ENCODE data around the gene MACROD2. TPM values are rescaled to one million over a fixed set of nuclear protein-coding genes. Genes with fewer than 3 reads are reported as not detected.

Gene MACROD2
- polyA plus RNA-seq, 4 donors, result 13.0 to 15.9 (median 14.0) TPM

GRCh38 chr20:15214051-15214450 lies 1218.7 kb downstream of the MACROD2 start:
- DNase-seq (ENCODE audit: low read depth in 4 of 4, low spot score in 2 of 4), result no peak

DNA sequence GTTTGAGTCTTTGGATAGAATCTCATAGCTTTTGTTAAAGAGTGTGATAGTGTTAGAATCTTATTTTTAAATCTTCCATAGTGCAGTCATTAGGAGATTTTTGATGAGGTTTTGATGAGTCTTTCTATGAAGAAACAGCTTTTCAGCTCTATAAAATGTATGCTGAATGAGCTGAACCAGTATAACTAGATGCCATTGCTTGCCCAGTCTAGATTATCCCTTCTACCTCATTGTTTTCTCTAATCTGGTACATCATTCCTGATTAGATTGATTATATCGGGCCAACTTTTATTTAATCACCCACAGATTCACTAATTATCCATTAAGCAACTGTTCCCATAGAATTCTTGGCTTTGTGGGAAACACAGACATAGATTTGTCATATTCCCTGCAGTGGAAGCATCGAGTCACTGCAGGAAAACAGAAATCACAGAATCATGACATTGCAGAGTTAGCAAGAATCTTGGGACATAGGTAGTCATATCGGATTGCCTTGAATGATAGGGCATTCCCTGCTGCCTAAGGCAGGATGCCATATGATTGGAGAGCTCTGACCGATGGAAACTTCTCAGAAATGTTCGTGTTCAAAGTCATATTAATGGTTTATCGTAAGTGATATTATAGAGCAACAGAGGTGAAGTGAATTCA lies 1224.8 kb downstream of the MACROD2 start:
- DNase-seq (ENCODE audit: low read depth in 4 of 4, low spot score in 2 of 4), result no peak

DNA sequence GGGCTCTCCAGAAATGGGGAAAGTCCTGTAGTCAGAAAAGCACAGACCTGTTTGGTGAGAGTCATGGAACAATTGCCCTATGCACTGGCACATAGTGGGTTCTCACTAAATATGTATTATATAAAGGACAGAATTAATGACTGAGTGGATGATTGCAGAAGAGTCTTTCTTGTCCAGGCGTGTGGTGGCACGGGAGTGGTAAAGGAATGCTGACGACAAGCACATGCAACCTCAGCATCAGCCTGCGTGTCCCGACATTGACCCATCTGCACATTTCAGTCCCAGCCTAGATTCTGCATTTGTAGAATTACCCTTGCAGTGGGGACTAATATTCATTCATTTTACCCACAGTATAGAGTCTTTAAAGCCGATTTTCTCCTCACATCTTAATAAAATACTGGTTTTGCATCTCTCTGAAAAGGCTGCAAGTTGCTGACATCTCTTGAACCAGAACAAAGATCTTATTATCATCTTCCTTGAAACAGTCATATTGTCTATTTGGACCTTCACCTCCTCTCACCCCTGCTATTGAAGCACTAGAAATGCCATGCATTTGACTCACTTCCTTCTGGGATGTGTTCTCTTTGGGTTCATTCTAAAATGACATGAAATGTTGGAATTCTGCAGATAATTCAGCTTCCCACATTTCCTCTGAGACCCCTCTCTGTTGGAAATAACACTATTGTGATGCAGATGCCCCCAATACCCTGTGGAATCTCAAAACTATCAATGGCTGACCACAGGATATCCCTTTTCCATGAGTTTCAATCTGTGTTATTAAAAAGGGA lies 1225.7 kb downstream of the MACROD2 start:
- no peak for DNase-seq (ENCODE audit: low read depth in 4 of 4, low spot score in 2 of 4)

DNA sequence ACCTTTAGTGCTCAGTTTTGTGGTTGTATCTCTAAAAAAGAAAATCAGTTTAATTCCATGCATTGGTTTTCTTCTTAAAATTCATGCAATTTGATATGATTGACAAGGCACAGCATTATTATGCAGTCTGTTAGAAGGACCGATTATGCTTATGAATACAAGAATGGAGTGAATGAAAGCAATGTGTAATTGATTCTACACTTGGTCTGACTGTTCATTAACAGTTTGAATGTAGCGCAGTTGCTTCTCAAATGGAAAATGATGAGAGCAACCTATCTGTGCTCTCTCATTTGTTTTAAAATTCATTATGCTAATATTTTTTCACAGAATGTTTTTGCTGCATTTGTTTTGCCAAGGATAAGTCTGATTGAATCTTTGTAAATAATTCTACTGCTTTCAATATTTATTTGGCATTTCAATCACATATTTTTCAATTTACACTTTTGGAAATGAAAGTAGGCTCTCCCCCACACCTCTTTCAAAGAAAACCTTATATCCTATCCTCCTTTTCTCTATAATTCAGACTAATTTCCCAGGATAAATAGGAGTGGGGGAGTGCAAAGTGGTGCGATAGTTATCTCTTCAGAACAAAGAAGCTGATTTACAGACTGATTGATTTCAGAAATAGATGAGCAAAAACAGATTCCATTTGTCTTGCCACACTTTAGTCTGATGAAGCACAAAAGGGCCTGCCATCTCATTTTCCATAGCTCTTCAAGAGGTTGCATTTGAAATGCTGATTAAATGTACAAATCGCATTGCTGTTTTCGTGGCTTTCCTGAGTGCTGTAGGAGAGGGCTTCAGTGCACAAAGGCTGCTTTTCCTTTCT lies 1227.4 kb downstream of the MACROD2 start:
- DNase-seq (ENCODE audit: low read depth in 4 of 4, low spot score in 2 of 4), result no peak

- no peak for DNase-seq (ENCODE audit: low read depth in 4 of 4, low spot score in 2 of 4)
These were observed 1228.9 kb downstream of the MACROD2 start for GRCh38 chr20:15224199-15224598.

GRCh38 chr20:15227102-15227501 lies 1231.8 kb downstream of the MACROD2 start:
- DNase-seq (ENCODE audit: low read depth in 4 of 4, low spot score in 2 of 4), result no peak

GRCh38 chr20:15232243-15232642 lies 1236.9 kb downstream of the MACROD2 start:
- DNase-seq (ENCODE audit: low read depth in 4 of 4, low spot score in 2 of 4), result no peak

DNA sequence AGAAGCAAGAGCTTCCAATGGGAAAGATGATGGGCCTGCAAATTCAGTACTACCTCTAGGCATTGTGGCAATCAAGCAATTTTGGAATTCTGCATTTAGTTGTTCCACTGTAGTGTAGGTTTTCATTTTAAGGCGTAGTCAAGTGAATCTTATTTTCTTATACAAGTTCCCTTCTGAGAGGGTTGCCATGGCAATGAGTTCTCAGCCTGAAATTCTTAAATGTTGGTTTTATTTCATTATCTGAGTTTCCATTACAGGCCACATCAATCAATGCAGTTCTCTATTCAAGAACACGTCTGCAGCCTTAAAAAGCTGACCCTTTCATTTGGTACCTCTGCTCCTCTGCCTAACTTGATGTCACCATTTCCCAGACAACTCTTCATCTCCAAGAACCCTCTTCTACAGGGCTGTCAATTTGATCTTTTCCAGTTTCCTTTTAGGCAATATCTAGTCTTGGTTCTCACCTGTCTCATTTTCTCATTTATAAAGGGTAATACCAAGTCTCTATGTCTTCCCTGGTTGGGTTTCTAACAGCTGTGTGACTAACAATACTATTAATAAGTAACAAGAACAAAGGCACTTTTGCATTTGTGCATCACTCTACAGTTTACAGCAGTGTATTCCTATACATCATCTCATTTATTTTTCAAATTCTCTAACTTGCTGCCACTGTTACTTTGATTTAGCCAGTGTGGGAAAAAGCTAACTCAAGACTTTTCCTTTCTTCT lies 1240.3 kb downstream of the MACROD2 start:
- DNase-seq (ENCODE audit: low read depth in 4 of 4, low spot score in 2 of 4), result no peak

DNA sequence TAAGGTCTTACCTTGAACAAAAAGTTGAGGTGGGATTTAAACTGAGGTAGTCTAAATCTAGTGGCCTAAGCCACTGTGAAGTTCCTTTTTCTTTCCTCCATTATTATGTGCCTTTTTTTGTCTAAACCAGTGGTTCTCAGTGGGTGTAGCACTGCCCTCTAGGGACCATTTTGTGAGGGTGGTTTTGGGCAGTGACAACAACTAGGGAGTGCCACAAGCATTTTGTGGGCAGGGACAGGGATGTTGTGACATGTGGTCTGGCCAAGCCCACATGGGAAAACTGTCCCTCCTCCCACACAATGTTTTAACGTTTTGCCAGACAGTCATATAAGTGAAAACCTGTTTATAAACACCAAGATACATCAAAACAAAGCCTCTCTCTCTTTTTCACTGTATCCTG lies 1241.5 kb downstream of the MACROD2 start:
- DNase-seq (ENCODE audit: low read depth in 4 of 4, low spot score in 2 of 4), result peak in 1 of 4 donors; percentile 13

- no peak for DNase-seq (ENCODE audit: low read depth in 4 of 4, low spot score in 2 of 4)
These were observed 1244.4 kb downstream of the MACROD2 start for GRCh38 chr20:15239542-15240206.

DNA sequence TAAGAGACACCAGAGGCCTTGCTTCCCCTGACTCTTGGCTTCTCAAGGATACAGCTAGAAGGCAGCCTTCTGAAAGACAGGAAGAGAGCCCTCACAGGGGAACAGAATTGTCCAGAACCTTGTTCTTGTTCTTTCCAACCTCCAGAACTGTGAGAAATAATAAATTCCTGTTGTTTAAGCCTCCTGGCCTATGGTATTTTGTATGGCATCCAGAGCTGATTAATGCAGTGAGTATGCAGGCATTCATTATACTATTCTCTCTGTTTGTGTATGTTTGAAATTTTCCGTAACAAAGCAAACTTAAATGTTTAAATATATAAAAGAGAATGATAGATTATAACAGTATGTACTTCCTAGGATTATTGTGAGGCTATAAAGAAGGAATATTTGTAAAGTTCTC lies 1245.5 kb downstream of the MACROD2 start:
- no peak for DNase-seq (ENCODE audit: low read depth in 4 of 4, low spot score in 2 of 4)

DNA sequence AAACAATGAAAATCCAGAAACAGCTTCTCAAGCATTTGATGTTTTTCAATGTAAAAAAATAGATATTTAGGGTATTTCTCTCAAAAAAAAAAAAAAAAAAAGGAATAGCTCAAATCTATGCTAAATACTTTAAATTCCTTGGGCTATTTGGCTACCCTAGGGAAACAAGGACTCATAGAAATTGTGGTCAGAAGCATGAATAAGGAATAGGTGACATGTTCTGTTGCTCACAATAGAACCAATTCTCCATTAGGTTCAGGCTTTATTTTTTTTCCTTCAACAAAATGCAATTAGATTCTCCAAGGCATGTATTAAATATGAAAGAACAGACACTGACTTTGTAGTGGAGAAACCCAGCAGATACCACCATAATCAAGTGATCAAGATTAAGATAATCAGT lies 1246.4 kb downstream of the MACROD2 start:
- no peak for DNase-seq (ENCODE audit: low read depth in 4 of 4, low spot score in 2 of 4)

DNA sequence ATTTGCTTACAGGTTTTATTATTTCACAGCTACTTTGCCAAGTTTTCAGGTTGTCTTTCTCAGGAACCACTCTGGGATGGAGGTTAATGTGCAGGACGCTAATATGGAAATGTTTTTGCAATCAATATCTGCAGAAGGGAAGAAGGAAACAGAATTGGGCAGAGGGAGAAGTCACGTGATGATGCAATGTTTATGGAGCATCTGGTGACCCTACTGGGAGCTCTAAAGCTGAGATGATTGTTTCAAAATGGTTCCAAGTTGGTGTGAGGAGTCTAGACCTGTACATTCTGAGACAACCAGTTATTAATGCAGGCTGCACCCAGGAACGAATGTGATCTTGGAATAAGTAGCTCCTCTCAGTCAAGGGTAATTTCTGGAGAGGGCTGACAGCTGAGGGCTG lies 1247.5 kb downstream of the MACROD2 start:
- no peak for DNase-seq (ENCODE audit: low read depth in 4 of 4, low spot score in 2 of 4)

DNA sequence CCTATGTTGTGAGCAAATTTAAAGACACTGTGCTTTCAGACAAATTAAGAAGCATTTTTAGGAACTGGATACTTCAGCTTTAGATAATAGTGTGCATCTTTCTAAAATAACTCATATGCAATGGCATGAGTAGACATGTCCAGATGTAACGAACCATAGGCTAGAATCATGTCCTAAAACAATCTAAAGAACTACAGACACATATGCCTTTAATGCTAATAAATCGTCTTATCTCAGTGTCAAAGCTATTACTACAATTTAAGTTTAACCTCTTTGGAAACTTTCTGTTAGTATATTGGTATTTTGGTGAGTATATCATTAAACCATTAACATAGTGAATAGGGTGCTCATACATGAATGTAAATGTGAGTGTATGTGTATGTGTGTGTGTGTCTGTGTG lies 1250.6 kb downstream of the MACROD2 start:
- no peak for DNase-seq (ENCODE audit: low read depth in 4 of 4, low spot score in 2 of 4)

DNA sequence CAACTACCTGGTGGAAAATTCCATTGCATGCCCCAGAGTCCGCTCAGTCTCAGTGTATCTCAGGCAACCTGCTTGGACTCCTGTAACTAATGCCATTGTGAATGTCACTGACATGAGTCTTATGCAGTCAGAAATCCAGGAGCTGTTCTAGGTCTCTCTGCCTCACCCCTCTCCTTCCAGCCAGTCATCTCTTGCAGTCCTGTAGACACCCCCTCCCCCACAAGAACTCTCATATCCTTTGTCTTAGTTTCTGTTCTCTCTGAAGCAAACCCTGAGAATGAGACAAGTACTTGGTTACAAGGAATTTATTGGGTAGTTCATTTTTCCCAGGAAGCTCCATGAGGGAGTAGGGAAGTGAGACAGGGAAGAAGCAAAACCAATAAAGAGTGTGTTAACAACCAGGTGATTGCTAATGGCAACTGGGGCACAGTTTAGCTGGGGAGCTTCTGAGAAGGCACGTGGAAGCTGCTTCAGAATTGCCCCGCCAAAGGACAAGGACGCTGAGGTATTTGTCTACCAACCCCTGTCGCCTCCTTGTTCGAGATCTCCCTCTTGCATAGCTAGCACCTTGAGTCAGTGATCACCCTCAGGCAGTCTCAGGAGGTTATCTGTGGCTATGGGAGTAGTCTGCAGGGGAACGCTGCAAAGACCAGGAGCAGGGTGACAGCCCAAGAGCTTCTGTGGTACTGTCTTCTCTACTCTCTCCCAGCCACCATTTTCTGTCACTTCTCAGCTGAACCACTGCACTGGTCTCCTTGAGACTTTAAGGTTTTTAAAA lies 1253.5 kb downstream of the MACROD2 start:
- no peak for DNase-seq (ENCODE audit: low read depth in 4 of 4, low spot score in 2 of 4)

GRCh38 chr20:15251171-15251570 lies 1255.9 kb downstream of the MACROD2 start:
- DNase-seq (ENCODE audit: low read depth in 4 of 4, low spot score in 2 of 4), result no peak

DNA sequence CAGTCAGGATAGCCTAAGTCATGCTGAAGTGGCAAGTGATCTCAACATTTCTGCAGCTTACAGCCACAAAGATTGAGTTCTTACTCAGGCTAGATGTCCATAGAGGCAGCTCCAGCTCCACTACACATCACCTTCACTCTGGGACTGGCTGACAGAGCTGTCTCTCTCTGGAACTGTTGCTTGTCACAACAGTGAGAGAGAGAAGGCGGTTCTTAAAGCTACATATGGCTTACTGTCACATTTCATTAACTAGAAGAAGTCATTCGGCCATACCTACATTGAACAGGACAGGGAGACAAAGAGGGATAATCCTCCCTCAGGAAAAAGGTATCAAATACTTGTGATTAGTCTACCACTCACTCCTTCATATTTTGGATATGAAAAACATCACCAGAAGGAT lies 1257.0 kb downstream of the MACROD2 start:
- DNase-seq (ENCODE audit: low read depth in 4 of 4, low spot score in 2 of 4), result no peak

DNA sequence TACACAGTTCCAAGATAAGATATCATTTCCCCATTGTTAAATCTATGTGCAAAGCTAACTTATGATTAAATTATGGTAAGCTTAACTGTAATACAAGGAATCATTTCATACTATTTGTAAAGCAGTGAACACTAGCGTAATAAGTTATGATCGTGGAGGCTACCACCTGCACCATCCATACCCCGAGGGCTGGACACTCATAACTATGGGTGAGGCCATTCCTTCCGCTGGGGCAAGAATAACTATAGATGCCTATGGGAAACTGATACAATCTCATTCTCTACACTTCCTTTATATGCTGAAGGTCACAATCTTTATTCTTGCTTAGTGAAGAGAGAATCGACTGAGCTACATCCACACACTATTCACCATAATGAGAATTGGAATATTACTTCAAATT lies 1258.1 kb downstream of the MACROD2 start:
- no peak for DNase-seq (ENCODE audit: low read depth in 4 of 4, low spot score in 2 of 4)

Measured in left renal cortex interstitium (tissue), 4 donors.